Natural killer cell (primary cell): ENCODE measurements around the gene FARS2. TPM values are rescaled to one million over a fixed set of nuclear protein-coding genes. Genes with fewer than 3 reads are reported as not detected.

ENCODE experiments used
- ATAC-seq, 3 donors: fragments of 150-1000 bp in 2 of 3; fragments of 200-7000 bp in 1 of 3; cut with Tn5 transposase; 1 replicate in 1 of 3; 2 replicates in 2 of 3; pipeline ENCODE4 v1.10.0; 2021; ENCODE audit warnings: mild to moderate bottlenecking in 2 of 3, moderate library complexity in 2 of 3
- DNase-seq, 2 donors: peaks; one replicate each; pipeline versions ENCODE4 v3.0.0 to v3.0.0-alpha.2; 2013 to 2021; ENCODE audit warnings: mixed read lengths in 1 of 2
- H3K27ac ChIP-seq: one replicate; pipeline ENCODE4 v1.5.1; 2013; ENCODE audit warnings: mild to moderate bottlenecking, low read length
- H3K27me3 ChIP-seq: one replicate; pipeline ENCODE4 v1.6.1; 2013; ENCODE audit warnings: low read length; ENCODE audit not compliant: control insufficient read depth, insufficient read depth
- H3K36me3 ChIP-seq: one replicate; pipeline ENCODE4 v1.6.1; 2013; ENCODE audit warnings: low read length; ENCODE audit not compliant: control insufficient read depth, insufficient read depth
- H3K4me1 ChIP-seq: one replicate; pipeline ENCODE4 v1.6.1; 2013; ENCODE audit warnings: low read length; ENCODE audit not compliant: control insufficient read depth, insufficient read depth
- H3K4me3 ChIP-seq: one replicate; pipeline ENCODE4 v1.5.1; 2013; ENCODE audit warnings: low read length
- H3K9me3 ChIP-seq: one replicate; pipeline ENCODE4 v1.6.1; 2013; ENCODE audit warnings: low read length; ENCODE audit not compliant: control insufficient read depth, insufficient read depth
- H3K27ac Mint-ChIP-seq, 2 donors: one replicate each; pipeline ENCODE4 v1.8.0; 2022; ENCODE audit warnings: mild to moderate bottlenecking in 2 of 2, mixed read lengths in 2 of 2, moderate library complexity in 1 of 2
- H3K27me3 Mint-ChIP-seq, 2 donors: one replicate each; pipeline ENCODE4 v1.8.0; 2022; ENCODE audit warnings: low read depth in 2 of 2, mixed read lengths in 2 of 2
- H3K36me3 Mint-ChIP-seq: one replicate; pipeline ENCODE4 v1.8.0; 2022; ENCODE audit warnings: mixed read lengths
- H3K4me1 Mint-ChIP-seq, 2 donors: one replicate each; pipeline ENCODE4 v1.8.0; 2022; ENCODE audit warnings: mixed read lengths in 2 of 2
- H3K4me3 Mint-ChIP-seq: one replicate; pipeline ENCODE4 v1.8.0; 2022; ENCODE audit warnings: mild to moderate bottlenecking, moderate library complexity, mixed read lengths
- H3K9me3 Mint-ChIP-seq, 2 donors: one replicate each; pipeline ENCODE4 v1.8.0; 2022; ENCODE audit warnings: mixed read lengths in 2 of 2
- CTCF ChIP-seq: fragments of 200-600 bp; IDR thresholded peaks from one replicate; pipeline ENCODE4 v1.8.0; 2022; ENCODE audit warnings: antibody characterized with exemption
- WGBS: methylation state at CpG from one replicate; pipeline ENCODE4 v1.1.7; 2013; ENCODE audit warnings: missing lambda C conversion rate; ENCODE audit not compliant: insufficient coverage; 5-methylcytosine and 5-hydroxymethylcytosine counted together
- intact Hi-C: fragments of 100-400 bp; cut with micrococcal nuclease; formaldehyde crosslinking; loops from one replicate; pipeline ENCODE4 v1.14.2; 2022
- total RNA-seq, 4 donors: library from RNA; stranded (reverse); fragments of 120-200 nt in 1 of 4; gene quantifications; one replicate each; pipeline versions ENCODE4 v1.2.3 to v1.2.4, GENCODE V29; 2013 to 2022

Gene FARS2
- total RNA-seq, 3 donors from 2014 or later (not counting 1 experiment from before 2014, with no cell fraction given) = 15.3 to 24.8 (median 22.7) TPM

GRCh38 chr6:5764401-5764955 lies 503.2 kb downstream of the FARS2 start:
- H3K4me1 Mint-ChIP-seq = peaks cover 10 to 22% of the 10 kb centered on the region in 2 donors
- H3K27ac Mint-ChIP-seq = no peak overlapping the region
- intact Hi-C loops = no loop called here
- no peak for TF ChIP-seq CTCF
- Histone ChIP-seq H3K4me3 (no peak overlapping the region), H3K9me3 (peaks cover 3% of the 10 kb centered on the region), H3K27ac (no peak overlapping the region), H3K4me1 (no peaks in the 10 kb centered on the region), H3K27me3 (no peaks in the 10 kb centered on the region), H3K36me3 (no peaks in the 10 kb centered on the region)
- H3K36me3 Mint-ChIP-seq = no peaks in the 10 kb centered on the region
- ATAC-seq = no peak
- no peak overlapping the region for H3K4me3 Mint-ChIP-seq
- WGBS = 88% methylated on average over 9 of the region's 9 CpGs
- H3K9me3 Mint-ChIP-seq = peaks cover 0 to 4% of the 10 kb centered on the region in 2 donors
- DNase-seq = no peak
- no peaks in the 10 kb centered on the region for H3K27me3 Mint-ChIP-seq

- Histone ChIP-seq H3K27me3 (no peaks in the 10 kb centered on the region), H3K4me1 (no peaks in the 10 kb centered on the region), H3K27ac (no peak overlapping the region), H3K9me3 (peaks cover 3% of the 10 kb centered on the region), H3K4me3 (no peak overlapping the region), H3K36me3 (no peaks in the 10 kb centered on the region)
- no peak for ATAC-seq
- peaks cover 15 to 22% of the 10 kb centered on the region in 2 donors for H3K4me1 Mint-ChIP-seq
- intact Hi-C loops = no loop called here
- no peaks in the 10 kb centered on the region for H3K36me3 Mint-ChIP-seq
- no peaks in the 10 kb centered on the region for H3K27me3 Mint-ChIP-seq
- H3K9me3 Mint-ChIP-seq = peaks cover 0 to 4% of the 10 kb centered on the region in 2 donors
- WGBS = 98% methylated on average over 17 of the region's 17 CpGs
- no peak overlapping the region for H3K4me3 Mint-ChIP-seq
- no peak overlapping the region for H3K27ac Mint-ChIP-seq
- no peak for TF ChIP-seq CTCF
- DNase-seq = no peak
These were observed 503.9 kb downstream of the FARS2 start for GRCh38 chr6:5765141-5765760.

GRCh38 chr6:5766260-5766659 lies 504.9 kb downstream of the FARS2 start:
- DNase-seq (peak in 1 of 2 donors; percentile 22), ATAC-seq (peak in 1 of 3 donors; percentile 35)
- no peaks in the 10 kb centered on the region for H3K27me3 Mint-ChIP-seq
- H3K4me1 Mint-ChIP-seq = peaks cover 15 to 17% of the 10 kb centered on the region in 2 donors
- no peak overlapping the region for H3K4me3 Mint-ChIP-seq
- no peaks in the 10 kb centered on the region for H3K36me3 ChIP-seq
- H3K27ac Mint-ChIP-seq = no peak overlapping the region
- TF ChIP-seq CTCF = no peak
- peaks cover 3% of the 10 kb centered on the region for H3K9me3 ChIP-seq
- H3K4me1 ChIP-seq = no peaks in the 10 kb centered on the region
- H3K27ac ChIP-seq = no peak overlapping the region
- intact Hi-C loops = no loop called here
- WGBS = 73% methylated on average over 3 of the region's 3 CpGs
- H3K9me3 Mint-ChIP-seq = peaks cover 0 to 4% of the 10 kb centered on the region in 2 donors
- no peaks in the 10 kb centered on the region for H3K36me3 Mint-ChIP-seq
- H3K27me3 ChIP-seq = no peaks in the 10 kb centered on the region
- no peak overlapping the region for H3K4me3 ChIP-seq
